Fibroblast of skin of right biceps (primary cell): ENCODE measurements around the gene SLC8A3.

Source experiments
- DNase-seq: peaks from one replicate; pipeline ENCODE4 v3.0.0-alpha.2; 2013

Gene SLC8A3

GRCh38 chr14:70057519-70058136 is 131.1 kb downstream of the SLC8A3 start:
- DNase-seq, result no peak

GRCh38 chr14:70052990-70053389 is 135.8 kb downstream of the SLC8A3 start:
- DNase-seq, result peak; percentile 17

- no peak for DNase-seq
Measured at GRCh38 chr14:70050136-70050535, 138.6 kb downstream of the SLC8A3 start.

- no peak for DNase-seq
Measured at GRCh38 chr14:70049605-70050004, 139.1 kb downstream of the SLC8A3 start.

GRCh38 chr14:70048313-70048654 is 140.5 kb downstream of the SLC8A3 start:
- DNase-seq, result no peak

GRCh38 chr14:70047598-70048312 is 141.0 kb downstream of the SLC8A3 start:
- no peak for DNase-seq

GRCh38 chr14:70045844-70046535 is 142.8 kb downstream of the SLC8A3 start:
- peak; percentile 40 for DNase-seq

GRCh38 chr14:70045310-70045709 is 143.4 kb downstream of the SLC8A3 start:
- DNase-seq, result no peak

- DNase-seq, result no peak
Measured at GRCh38 chr14:70043001-70043400, 145.8 kb downstream of the SLC8A3 start.

- DNase-seq, result no peak
Measured at GRCh38 chr14:70036665-70037064, 152.1 kb downstream of the SLC8A3 start.

GRCh38 chr14:70034257-70034656 is 154.5 kb downstream of the SLC8A3 start:
- no peak for DNase-seq

- DNase-seq, result no peak
Measured at GRCh38 chr14:70033561-70033960, 155.2 kb downstream of the SLC8A3 start.

- DNase-seq, result no peak
Measured at GRCh38 chr14:70033116-70033515, 155.6 kb downstream of the SLC8A3 start.

- DNase-seq, result no peak
Measured at GRCh38 chr14:70032447-70032846, 156.3 kb downstream of the SLC8A3 start.

- no peak for DNase-seq
Measured at GRCh38 chr14:70032016-70032415, 156.7 kb downstream of the SLC8A3 start.

GRCh38 chr14:70029296-70030132 is 159.2 kb downstream of the SLC8A3 start:
- DNase-seq, result no peak

GRCh38 chr14:70027785-70028428 is 160.8 kb downstream of the SLC8A3 start:
- peak; percentile 29 for DNase-seq

- DNase-seq, result no peak
Measured at GRCh38 chr14:70023871-70024270, 164.9 kb downstream of the SLC8A3 start.

- DNase-seq, result no peak
Measured at GRCh38 chr14:70022771-70023445, 165.8 kb downstream of the SLC8A3 start.

- no peak for DNase-seq
Measured at GRCh38 chr14:70021548-70022220, 167.1 kb downstream of the SLC8A3 start.

- no peak for DNase-seq
Measured at GRCh38 chr14:70020352-70021170, 168.2 kb downstream of the SLC8A3 start.
